Thyroid gland (tissue), 4 donors: ENCODE data around the gene MRPL17.

Experiments
- POLR2A ChIP-seq, 2 donors: fragments of 450-650 bp; IDR thresholded peaks; one replicate each; pipeline ENCODE4 v1.6.1; 2017; ENCODE audit warnings: antibody characterized with exemption in 2 of 2, mild to moderate bottlenecking in 2 of 2, moderate library complexity in 1 of 2
- TF ChIP-seq, protein P1 (sequence below), 6 experiments: fragments of 200-600 bp in 3 of 6; fragments of 450-650 bp in 3 of 6; sonication (generic) in 3 of 6; IDR thresholded peaks; one replicate each; pipeline ENCODE4 v1.5.1; 2016 to 2019; ENCODE audit warnings: antibody characterized with exemption in 6 of 6, mild to moderate bottlenecking in 2 of 6, inconsistent platforms in 1 of 6, moderate library complexity in 1 of 6

GRCh38 chr11:6674219-6674597, 8.9 kb downstream of the MRPL17 start:
- TF ChIP-seq, protein P1, sequence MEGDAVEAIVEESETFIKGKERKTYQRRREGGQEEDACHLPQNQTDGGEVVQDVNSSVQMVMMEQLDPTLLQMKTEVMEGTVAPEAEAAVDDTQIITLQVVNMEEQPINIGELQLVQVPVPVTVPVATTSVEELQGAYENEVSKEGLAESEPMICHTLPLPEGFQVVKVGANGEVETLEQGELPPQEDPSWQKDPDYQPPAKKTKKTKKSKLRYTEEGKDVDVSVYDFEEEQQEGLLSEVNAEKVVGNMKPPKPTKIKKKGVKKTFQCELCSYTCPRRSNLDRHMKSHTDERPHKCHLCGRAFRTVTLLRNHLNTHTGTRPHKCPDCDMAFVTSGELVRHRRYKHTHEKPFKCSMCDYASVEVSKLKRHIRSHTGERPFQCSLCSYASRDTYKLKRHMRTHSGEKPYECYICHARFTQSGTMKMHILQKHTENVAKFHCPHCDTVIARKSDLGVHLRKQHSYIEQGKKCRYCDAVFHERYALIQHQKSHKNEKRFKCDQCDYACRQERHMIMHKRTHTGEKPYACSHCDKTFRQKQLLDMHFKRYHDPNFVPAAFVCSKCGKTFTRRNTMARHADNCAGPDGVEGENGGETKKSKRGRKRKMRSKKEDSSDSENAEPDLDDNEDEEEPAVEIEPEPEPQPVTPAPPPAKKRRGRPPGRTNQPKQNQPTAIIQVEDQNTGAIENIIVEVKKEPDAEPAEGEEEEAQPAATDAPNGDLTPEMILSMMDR (IDR thresholded peaks at IDR 0.05), result no peak
- TF ChIP-seq POLR2A (IDR thresholded peaks at IDR 0.05), result no peak
